Measurements from ENCODE around the gene SLC6A12.
"Not testable (repeated sequence)": the region's sequence is repeated elsewhere in the genome, so short reads cannot be mapped to it uniquely, and the experiment has no call there.

The SLC6A12 gene

DNA sequence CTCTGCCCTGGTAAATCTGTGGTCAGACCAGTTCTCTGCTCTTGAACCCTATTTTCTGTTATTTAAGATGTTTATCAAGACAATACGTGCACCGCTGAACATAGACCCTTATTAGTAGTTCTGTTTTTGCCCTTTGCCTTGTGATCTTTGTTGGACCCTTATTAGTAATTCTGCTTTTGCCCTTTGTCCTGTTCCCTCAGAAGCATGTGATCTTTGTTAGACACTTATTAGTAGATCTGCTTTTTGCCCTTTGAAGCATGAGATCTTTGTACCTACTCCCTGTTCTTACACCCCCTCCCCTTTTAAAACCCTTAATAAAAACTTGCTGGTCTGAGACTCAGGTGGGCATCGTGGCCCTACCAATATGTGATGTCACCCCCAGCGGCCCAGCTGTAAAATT lies 22.0 kb upstream of the SLC6A12 start:
- in situ Hi-C loops (cut with MboI; ENCODE audit: low sequenced_read_pairs), result not testable (repeated sequence)

DNA sequence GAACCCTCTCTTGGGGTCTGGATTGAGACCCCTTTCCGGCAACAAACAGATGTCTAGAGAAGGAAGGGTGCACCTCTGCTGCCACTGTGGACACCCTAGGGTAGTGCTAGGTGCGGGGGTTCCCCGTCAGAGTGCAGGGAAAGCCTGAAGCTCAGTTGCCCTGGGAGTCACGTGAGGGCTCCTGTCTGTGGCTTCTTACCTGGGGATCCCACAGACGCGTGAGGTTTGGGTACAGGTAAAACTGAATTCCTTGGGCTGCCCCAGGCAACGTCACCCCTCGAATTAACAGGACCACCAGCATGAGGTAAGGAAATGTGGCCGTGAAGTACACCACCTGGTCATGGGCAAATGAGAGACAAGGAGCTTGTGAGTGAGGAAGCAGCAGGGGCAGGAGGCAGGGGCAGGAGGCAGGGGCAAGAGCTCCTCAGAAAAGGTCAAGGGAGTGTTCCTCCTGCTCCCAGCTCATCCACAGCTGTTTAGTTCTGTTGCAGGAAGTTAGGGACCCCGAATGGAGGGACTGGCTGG lies 21.0 kb upstream of the SLC6A12 start:
- in situ Hi-C loops (cut with MboI; ENCODE audit: low sequenced_read_pairs), result no loop called here

DNA sequence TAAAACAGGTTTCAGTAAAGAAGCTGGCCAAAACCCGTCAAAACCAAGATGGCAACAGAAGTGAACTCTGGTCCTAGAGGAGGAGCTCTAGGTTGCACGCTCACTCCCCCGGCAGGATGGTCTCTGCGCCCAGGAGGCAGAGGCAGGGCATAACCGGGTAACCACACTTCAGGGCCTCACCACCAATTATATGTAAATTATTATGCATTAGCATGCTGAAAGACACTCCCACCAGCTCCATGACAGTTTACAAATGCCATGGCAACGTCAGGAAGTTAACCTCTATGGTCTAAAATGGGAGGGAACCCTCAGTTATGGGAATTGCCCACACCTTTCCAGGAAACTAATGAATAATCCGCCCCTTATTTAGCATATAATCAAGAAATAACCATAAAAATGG lies 20.1 kb upstream of the SLC6A12 start:
- in situ Hi-C loops (cut with MboI; ENCODE audit: low sequenced_read_pairs), result no loop called here

DNA sequence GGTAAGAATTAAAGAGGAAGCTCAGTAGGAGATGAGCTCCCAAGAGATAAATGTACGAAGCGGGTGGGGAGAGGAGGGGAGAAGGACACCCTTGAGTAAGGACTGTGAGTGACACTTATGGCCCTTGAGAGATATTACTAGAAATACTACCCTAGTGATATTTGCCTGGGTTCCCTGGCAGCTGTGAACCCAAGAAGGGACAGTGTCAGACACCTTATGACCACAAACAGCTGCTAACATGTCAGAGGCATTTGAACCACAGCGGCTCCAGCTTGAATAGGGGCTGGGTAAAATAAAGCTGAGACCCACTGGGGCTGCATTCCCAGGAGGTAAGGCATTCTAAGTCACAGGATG lies 19.6 kb upstream of the SLC6A12 start:
- in situ Hi-C loops (cut with MboI; ENCODE audit: low sequenced_read_pairs), result no loop called here

DNA sequence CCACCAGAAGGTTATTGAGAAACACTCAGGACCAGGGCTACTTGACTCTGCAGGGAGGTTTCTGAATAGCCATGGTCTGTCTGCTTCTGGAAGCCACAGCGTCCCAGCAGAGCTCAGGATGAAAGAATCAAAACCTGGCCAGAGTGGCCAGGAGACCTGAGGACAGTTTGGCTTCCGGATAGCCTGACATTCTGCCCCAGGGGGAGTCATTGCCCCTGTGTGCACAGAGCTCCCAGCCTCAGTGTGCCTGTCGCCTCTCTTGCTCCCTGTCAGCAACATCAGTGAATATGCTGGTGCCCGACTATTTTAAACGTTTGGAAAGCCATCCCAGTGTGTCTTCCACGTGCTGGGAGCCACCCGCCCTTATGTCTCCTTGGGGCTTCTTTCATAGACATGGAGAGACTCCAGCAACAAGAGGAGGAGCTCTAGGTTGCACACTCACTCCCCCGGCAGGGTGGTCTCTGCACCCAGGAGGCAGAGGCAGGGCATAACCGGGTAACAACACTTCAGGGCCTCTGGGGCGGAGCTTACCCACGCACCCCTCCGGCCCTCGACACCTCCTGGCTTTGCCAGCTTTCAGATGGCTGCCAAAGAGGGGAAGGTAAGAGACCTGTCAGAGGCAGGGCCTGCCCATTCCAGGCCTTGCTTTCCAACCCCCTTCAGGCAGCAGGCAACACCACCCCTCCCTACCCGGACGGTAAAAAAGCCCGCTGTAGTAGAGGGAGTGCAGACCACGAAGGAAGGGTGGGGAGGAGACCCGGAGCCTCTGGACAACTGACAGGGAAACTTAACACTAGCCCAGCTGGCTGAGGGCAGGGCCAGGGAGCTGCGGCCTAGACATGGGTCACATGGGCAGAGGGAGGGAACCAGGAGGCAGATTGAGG lies 19.0 kb upstream of the SLC6A12 start:
- in situ Hi-C loops (cut with MboI; ENCODE audit: low sequenced_read_pairs), result no loop called here

GRCh38 chr12:230925-231671 lies 17.1 kb upstream of the SLC6A12 start:
- in situ Hi-C loops (cut with MboI; ENCODE audit: low sequenced_read_pairs), result no loop called here

DNA sequence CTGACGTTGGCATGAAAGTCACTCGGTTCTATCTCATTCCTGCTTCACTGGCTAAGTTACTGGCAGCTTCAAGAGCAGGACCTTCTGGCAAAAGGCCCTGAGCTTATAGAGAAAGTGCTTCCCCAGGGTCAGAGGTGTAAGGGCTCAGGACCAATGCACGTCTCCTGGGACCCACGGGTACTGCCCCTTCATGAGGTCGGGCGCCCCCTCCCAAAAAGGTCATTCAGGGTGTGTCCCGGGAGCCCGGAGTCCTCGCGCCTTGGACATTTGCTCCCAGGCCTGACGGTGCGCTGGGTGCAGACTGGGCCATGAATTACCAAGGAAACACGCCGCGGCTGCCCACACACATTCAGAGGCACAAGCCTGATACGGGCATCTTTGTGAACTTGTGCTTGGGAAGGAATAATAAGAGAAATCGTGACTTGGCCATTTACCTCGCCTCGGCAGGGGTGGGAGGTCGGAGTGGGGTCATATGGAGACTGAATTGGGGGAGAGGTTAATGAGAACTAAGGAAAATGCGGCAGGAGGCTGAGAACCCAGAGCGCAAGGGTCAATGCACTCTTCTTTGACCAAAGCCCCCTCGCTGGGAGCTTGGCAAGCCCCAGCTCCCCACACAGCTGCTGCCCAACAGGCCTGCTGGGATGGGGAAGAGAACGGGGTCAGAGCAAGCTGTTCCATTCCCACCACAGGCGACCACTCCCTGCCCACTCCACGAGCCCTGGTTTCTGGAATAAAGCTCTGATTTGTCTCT lies 15.7 kb upstream of the SLC6A12 start:
- in situ Hi-C loops (cut with MboI; ENCODE audit: low sequenced_read_pairs), result no loop called here

DNA sequence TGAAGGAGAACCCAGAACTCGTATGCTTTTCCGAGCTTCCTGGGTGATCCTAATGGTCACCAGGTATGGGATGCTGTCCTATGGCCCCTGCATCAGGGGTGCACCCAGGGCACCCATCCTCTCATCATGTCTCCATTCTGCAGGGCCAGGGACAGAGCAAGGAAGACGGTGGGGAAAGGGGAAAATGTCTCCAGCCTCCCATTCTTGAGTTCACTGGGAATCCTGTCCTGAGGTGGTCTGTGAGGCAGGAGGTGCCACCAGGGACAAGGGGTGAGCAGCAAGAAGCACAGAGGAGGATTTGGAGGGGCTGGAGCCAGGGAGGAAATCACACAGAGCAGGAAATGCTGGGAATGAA lies 14.9 kb upstream of the SLC6A12 start:
- in situ Hi-C loops (cut with MboI; ENCODE audit: low sequenced_read_pairs), result no loop called here

- in situ Hi-C loops (cut with MboI; ENCODE audit: low sequenced_read_pairs), result no loop called here
Measured at GRCh38 chr12:227923-228845, 14.2 kb upstream of the SLC6A12 start.

- in situ Hi-C loops (cut with MboI; ENCODE audit: low sequenced_read_pairs), result no loop called here
Measured at GRCh38 chr12:227286-227915, 13.4 kb upstream of the SLC6A12 start.

DNA sequence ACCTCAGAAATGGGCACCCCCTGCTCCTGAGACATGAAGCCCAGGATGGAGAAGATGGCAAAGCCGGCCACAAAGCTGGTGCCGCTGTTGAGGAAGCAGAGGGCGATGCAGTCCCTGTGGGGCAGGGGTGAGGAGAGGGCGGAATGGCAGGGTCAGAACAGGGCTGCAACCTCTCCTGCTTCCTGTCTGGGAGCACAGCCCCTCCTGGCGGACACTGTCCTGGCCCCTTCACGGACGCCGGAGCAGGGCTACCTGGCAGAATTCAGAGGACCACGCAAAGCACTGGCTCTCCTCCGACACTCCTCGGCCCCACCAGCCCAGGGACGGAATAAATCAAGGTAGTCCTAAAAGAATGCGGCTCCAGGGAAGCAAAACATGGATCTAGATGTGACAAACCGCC lies 12.4 kb upstream of the SLC6A12 start:
- in situ Hi-C loops (cut with MboI; ENCODE audit: low sequenced_read_pairs), result no loop called here

- in situ Hi-C loops (cut with MboI; ENCODE audit: low sequenced_read_pairs), result no loop called here
Measured at GRCh38 chr12:225012-225411, 11.1 kb upstream of the SLC6A12 start.

DNA sequence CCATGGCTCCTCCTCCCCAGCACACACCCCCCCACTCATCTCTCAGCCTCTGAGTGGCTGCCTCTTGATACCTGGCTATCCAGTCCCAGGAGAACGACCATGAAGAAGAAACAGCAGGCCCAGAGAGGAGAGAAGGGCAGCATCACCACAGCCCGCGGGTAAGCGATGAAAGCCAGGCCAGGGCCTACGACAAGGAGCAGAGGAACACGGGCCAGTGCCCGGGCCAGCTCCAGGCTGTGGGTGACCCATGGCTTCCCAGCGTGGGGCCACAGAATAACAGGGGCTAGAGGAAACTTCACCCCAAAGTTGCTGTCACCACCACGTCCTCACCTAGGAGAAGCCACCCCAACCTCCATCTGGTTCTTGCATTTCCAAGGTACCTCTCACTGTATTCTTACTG lies 10.4 kb upstream of the SLC6A12 start:
- in situ Hi-C loops (cut with MboI; ENCODE audit: low sequenced_read_pairs), result no loop called here

- in situ Hi-C loops (cut with MboI; ENCODE audit: low sequenced_read_pairs), result no loop called here
Measured at GRCh38 chr12:223841-224240, 9.9 kb upstream of the SLC6A12 start.

- in situ Hi-C loops (cut with MboI; ENCODE audit: low sequenced_read_pairs), result no loop called here
Measured at GRCh38 chr12:221736-222135, 7.8 kb upstream of the SLC6A12 start.

DNA sequence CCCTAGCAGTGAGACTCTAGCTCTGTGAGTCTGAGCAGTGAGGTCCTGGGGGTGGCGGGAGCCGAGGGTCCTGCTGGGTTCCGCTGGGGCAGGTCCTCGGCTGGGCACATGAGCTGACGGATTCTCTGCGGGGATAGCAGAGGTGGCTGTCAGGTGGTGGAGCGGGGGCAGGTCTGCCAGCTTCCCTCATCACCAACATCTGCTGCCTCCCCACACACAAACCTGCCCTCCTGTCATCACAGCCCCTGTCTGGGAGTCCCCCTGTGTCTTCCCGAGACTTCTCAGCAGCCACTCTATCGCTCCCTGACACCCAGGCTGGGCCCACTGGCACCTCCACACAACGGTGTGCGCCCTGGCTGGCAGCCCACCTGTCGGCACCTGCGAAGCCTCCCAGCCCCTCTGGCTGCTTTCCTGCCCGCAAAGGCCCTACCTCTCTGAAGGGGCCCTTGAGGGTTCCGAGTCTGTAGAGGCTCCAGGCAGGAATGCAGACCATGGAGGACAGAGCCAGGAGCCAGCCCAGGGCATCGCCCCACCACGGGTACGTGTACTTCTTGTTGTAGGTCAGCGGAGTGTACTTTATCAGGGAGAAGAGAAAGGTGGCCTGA lies 7.1 kb upstream of the SLC6A12 start:
- in situ Hi-C loops (cut with MboI; ENCODE audit: low sequenced_read_pairs), result no loop called here

GRCh38 chr12:220491-220890 lies 6.5 kb upstream of the SLC6A12 start:
- in situ Hi-C loops (cut with MboI; ENCODE audit: low sequenced_read_pairs), result no loop called here

- in situ Hi-C loops (cut with MboI; ENCODE audit: low sequenced_read_pairs), result no loop called here
Measured at GRCh38 chr12:219891-220352, 6.0 kb upstream of the SLC6A12 start.

Measured in HL-60/S4 (cell line).